HL-60 (cell line): ENCODE data around the gene STXBP5L.

Experiments
- DNase-seq, 2 experiments: peaks; one replicate each; pipeline ENCODE4 v3.0.0-alpha.2; 2010 to 2020; ENCODE audit warnings: low read depth in 1 of 2, low spot score in 1 of 2
- H3K27ac ChIP-seq: fragments of 250-450 bp; sonication (Bioruptor Pico); replicated peaks from 2 replicates; pipeline ENCODE4 v1.5.1; 2020; ENCODE audit warnings: mild to moderate bottlenecking, moderate library complexity
- H3K27me3 ChIP-seq: fragments of 250-450 bp; sonication (Bioruptor Pico); 2 replicates; pipeline ENCODE4 v1.5.1; 2021; ENCODE audit warnings: mild to moderate bottlenecking, moderate library complexity; ENCODE audit not compliant: insufficient read depth, poor library complexity, severe bottlenecking
- H3K4me3 ChIP-seq: replicated peaks from 2 replicates; pipeline ENCODE4 v1.5.1; 2011; ENCODE audit warnings: mild to moderate bottlenecking, control low read depth, low read length; ENCODE audit not compliant: insufficient read depth
- GABPA ChIP-seq: IDR thresholded peaks from 2 replicates; pipeline ENCODE4 v1.6.1; 2012; ENCODE audit warnings: low read depth
- POLR2AphosphoS5 ChIP-seq: IDR thresholded peaks from 2 replicates; pipeline ENCODE4 v1.6.1; 2012; ENCODE audit warnings: low read depth
- SPI1 ChIP-seq: IDR thresholded peaks from 2 replicates; pipeline ENCODE4 v1.6.1; 2012; ENCODE audit warnings: low read depth, mild to moderate bottlenecking, borderline replicate concordance
- TF ChIP-seq, protein P1 (sequence below): IDR thresholded peaks from one replicate; pipeline ENCODE4 v1.5.1; 2011; ENCODE audit warnings: low read length, control low read depth, inconsistent platforms; ENCODE audit not compliant: insufficient read depth
- TF ChIP-seq, protein P2 (sequence below): IDR thresholded peaks from 2 replicates; pipeline ENCODE4 v1.6.1; 2012; ENCODE audit warnings: low read depth; ENCODE audit not compliant: insufficient replicate concordance

STXBP5L gene

DNA sequence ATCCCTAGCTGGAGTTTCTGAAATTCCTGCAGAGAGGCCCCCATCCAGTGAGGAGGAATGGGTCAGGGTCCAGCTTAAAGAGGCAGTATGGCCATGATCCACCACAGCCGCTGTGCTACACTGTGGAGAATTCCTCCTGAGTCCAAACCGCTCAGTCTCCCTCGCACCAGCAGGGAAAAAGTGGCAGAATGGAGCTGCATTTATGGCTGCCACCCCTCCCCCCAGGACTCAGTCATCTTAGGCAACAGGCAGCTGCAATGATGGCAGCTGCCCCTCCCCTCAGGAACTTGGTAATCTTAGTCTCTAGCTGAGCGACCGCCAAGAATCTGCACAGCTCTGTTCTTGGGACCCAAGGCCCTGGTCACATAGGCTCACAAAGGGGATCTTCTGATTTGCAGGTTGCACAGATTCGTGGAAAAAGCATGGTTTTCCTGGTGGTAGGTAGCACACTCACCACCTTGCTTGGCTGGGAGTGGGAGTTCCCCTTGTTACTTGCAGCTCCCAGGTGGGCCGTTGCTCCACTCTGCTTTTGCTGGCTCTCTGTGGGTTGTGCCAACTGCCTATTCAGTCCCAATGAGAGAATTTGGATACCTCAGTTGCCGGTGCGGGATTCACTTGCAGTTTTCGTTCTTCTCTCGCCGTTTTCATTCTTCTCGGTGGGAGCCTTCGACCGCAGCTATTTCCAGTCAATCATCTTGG lies 204.1 kb downstream of the STXBP5L start:
- DNase-seq = no peak

DNA sequence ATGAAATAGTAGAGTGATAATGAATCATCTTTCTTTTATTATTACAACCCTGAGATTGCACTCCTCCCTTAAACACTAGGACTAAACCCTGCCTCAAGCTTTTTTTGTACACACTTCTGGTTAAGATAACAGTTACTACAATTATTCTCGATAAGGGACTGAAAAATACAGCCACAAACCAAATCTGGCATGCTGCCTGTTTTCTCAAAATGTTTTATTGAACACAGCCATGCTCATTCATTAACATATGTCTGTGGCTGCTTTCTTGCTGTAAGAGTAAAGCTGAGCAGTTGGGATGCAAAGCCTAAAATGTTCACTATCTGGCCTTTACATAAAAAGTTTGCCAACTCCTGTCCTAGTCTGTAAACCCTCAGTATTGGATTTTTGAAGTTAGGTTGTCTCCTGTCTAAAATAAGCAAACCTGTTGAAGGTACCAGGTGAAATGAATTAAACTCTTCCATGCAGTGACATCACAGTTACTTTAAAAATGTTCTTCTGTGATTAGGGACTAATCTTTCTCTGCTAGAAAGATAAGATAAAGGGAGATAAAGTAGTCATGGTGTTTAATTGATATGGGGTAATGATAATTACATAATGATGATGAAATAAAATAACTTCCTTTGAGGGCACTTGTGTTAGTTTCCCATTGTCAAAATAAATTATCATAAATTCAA lies 218.2 kb downstream of the STXBP5L start:
- TF ChIP-seq, protein P1, sequence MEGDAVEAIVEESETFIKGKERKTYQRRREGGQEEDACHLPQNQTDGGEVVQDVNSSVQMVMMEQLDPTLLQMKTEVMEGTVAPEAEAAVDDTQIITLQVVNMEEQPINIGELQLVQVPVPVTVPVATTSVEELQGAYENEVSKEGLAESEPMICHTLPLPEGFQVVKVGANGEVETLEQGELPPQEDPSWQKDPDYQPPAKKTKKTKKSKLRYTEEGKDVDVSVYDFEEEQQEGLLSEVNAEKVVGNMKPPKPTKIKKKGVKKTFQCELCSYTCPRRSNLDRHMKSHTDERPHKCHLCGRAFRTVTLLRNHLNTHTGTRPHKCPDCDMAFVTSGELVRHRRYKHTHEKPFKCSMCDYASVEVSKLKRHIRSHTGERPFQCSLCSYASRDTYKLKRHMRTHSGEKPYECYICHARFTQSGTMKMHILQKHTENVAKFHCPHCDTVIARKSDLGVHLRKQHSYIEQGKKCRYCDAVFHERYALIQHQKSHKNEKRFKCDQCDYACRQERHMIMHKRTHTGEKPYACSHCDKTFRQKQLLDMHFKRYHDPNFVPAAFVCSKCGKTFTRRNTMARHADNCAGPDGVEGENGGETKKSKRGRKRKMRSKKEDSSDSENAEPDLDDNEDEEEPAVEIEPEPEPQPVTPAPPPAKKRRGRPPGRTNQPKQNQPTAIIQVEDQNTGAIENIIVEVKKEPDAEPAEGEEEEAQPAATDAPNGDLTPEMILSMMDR = no peak
- TF ChIP-seq, protein P2, sequence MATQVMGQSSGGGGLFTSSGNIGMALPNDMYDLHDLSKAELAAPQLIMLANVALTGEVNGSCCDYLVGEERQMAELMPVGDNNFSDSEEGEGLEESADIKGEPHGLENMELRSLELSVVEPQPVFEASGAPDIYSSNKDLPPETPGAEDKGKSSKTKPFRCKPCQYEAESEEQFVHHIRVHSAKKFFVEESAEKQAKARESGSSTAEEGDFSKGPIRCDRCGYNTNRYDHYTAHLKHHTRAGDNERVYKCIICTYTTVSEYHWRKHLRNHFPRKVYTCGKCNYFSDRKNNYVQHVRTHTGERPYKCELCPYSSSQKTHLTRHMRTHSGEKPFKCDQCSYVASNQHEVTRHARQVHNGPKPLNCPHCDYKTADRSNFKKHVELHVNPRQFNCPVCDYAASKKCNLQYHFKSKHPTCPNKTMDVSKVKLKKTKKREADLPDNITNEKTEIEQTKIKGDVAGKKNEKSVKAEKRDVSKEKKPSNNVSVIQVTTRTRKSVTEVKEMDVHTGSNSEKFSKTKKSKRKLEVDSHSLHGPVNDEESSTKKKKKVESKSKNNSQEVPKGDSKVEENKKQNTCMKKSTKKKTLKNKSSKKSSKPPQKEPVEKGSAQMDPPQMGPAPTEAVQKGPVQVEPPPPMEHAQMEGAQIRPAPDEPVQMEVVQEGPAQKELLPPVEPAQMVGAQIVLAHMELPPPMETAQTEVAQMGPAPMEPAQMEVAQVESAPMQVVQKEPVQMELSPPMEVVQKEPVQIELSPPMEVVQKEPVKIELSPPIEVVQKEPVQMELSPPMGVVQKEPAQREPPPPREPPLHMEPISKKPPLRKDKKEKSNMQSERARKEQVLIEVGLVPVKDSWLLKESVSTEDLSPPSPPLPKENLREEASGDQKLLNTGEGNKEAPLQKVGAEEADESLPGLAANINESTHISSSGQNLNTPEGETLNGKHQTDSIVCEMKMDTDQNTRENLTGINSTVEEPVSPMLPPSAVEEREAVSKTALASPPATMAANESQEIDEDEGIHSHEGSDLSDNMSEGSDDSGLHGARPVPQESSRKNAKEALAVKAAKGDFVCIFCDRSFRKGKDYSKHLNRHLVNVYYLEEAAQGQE = no peak
- TF ChIP-seq GABPA = no peak
- TF ChIP-seq SPI1 = no peak
- TF ChIP-seq POLR2AphosphoS5 = no peak
- H3K4me3 ChIP-seq = no peak overlapping the region
- H3K27ac ChIP-seq = no peak overlapping the region
- no peak for DNase-seq
- H3K27me3 ChIP-seq = no peaks in the 10 kb centered on the region

More for the DNA sequence above, 204.1 kb downstream of the STXBP5L start:
- TF ChIP-seq, protein P2 = no peak
- TF ChIP-seq, protein P1 = no peak
- no peak for TF ChIP-seq GABPA
- TF ChIP-seq POLR2AphosphoS5 = no peak
- no peak for TF ChIP-seq SPI1
- Histone ChIP-seq H3K4me3 (no peak overlapping the region), H3K27me3 (no peaks in the 10 kb centered on the region), H3K27ac (no peak overlapping the region)

DNA sequence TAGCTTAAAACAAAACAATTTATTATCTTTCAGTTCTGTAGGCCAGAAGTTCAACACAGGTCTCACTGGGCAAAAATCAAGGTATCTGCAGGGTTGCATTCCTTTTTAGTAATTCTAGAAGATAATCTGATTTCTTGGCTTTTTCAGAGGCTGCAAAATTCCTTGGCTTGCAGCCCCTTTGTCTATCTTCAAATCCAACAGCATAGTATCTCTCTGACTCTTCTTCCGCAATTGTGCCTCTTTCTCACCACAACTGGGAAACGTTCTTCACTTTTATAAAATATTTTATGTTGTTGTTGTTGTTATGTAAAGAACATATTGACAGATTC lies 218.7 kb downstream of the STXBP5L start:
- Histone ChIP-seq H3K4me3 (no peak overlapping the region), H3K27ac (no peak overlapping the region), H3K27me3 (no peaks in the 10 kb centered on the region)
- TF ChIP-seq, protein P1 = no peak
- TF ChIP-seq SPI1 (no peak), GABPA (no peak), POLR2AphosphoS5 (no peak)
- TF ChIP-seq, protein P2 = no peak
- no peak for DNase-seq
